Measurements from ENCODE around the gene CFAP99.
"Not testable (repeated sequence)": the region's sequence is repeated elsewhere in the genome, so short reads cannot be mapped to it uniquely, and the experiment has no call there.

CFAP99 gene

DNA sequence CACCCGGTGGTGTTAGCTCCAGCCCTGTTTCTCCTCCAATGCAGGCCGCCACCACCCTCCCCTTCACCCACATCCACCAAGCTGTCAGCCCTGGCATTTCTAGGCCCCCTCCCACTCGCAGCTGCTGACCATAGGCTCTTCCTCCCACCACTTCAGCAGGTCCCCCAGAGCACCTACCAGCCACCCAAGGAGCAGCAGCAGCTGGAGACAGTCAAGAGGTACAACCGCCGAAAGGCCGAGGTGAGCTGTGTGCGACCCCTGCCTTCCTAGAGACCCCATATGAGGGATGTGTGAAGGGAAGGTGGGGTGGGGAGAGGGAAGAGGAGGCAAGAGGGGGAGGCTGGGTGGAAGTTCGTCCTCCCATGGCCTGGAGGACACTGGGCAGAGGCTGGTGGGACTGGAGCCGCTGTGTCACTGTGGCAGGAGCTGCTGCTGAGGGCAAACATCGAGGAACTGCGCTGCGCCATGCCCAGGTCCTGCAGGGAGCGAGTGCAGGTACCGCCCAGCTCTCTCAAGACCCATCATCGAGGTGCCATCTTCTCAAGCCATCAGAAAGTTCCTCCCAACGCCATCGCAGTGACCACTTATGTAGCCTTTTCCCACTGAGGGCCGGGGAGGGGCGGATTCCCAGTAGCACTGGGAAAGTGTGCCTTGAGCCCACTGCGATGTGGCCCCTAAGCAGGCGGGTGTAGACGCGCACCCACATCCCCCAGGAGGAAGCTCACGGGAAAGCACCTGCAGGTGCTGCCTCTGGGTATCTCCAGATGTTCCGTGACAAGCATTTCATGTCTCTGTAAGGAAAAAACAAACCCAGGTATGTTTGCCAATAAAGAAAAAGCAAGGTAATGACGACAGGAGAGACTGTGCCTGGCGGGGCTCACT is 31.0 kb downstream of the CFAP99 start:
- DNase-seq, result no peak

DNA sequence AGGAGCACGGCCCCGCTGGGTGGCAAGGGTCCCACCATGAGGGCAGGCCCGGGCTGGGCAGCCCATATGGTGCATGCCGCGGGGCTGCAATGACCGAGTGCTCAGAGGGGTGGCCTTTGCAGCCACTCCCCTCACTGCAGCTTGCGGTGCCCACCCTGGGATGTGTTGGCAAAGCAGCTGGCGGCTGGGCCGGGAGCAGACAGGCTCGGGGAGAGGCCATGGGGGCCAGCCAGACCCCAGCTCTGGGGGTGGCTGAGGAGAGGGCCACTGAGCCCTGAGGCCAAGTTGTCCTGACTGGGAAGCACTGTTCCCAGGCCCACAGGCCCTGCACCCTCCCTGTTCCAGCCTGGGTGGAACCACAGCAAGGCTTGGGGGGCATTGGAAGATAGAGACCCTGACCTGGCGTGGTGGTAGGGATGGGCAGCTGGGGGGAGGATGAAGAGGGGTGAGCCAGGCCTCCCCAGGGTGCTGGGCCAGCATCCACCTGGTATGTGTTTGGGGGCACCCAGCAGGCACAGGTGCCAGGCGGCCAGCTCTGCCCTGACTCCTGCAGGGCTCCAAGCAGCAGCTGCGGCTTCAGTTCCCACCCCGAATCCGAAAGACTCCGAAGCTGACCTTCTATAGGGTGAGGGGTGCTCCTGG is 31.8 kb downstream of the CFAP99 start:
- DNase-seq, result no peak

DNA sequence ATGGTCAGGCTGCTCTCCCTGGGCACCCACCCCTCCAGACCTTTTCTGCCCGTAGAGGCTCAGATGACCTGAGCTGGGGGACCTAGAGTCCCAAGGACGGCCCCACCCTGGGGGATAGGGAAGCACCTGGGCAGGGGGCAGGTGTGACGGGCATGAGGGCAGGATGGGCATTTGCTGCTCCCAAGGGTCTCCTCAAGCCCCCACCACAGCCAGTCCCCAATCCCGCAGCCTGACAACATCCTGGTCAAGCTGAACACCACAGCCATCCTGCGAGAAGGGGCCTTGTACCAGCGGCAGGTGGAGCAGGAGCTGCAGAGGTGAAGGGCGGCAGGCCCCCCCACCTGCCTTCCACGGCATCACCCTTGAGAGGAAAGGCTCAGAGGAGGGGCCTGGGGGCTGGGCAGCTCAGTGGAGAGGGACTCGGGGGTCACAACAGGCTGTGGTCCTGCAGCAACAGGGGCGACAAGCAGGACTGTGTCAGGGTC is 32.3 kb downstream of the CFAP99 start:
- no peak for DNase-seq

DNA sequence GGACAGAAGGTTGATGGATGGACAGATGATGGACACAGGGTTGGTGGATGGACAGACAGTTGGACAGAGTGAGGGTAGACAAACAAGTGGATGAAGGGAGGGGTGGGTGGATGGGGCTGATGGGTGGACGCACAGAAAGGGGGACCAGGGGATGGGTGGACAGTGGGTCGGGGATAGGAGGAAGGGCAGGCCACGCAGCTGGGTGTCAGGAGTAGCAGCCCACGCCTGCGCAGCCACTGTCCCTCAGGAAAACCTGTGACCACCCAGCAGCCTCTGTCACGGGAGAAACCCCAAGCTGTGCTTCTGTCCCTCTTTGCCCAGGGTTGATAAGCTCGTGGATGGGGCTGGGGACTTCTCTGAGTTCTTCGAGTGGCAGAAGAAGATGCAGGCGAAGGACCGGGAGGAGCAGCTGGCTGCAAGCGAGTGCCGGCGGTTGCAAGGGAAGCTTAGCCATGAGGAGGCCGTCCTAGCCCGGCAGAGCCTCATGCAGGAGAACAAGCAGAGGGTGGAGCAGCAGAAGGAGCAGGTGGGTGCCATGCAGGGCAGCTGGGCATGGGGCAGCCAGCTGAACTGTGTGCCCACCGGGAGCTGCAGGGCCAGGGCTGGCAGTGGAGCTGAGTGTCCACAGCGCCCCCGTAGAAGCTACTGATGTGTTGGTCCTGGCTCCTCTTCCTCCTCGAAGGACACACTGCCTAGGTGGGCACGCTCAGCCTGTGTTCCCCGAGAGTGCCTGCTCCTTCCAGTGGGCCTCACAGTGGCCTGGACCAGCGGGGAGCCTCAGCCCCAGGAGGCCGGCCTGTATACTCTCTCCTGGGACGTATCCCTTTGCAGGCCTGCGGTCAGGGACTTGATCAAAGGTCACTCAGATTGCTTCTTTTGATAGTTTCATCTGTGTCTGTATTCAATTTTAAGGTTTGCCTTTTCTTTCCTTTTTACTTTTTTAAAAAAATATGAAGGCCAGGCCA is 33.3 kb downstream of the CFAP99 start:
- no peak for DNase-seq

DNA sequence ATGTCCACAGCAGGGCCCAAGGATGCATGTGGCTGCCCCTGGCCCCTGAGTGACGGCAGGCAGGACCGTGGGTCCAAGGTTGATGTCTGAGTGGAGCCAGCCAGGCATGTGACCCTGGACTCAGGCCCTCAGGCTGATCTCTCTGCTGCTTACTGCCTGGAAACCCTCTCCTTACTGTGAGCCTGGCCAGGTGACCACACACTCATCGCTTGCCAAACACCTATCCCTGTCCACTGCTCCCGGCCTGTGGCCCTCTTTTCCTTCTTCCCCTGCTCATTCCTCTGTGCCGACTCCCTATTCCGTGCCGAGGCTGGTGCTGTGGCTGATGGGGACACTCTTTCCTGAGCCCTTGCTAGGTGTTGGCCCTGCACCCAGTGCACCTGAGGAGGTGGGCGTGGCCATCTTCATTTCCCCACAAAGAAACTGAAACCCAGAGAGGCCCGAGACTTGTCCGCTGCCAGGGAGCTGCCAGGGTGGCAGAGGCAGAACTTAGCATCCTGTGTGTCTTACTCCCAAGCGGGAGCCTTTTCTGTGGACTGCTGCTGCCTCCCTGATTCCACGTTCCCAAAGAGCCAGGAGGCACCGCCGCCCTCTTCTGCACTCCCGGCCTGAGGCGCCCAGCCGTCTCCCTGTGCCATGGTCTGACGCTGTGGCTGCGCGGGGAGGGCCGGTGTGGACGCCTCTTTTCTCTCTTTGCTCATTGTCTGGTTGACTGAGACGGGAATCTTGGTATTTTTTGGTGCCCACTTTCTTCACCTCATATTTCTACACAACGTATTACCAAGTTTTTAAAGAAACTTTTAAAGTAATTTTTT is 38.9 kb downstream of the CFAP99 start:
- no peak for DNase-seq

DNA sequence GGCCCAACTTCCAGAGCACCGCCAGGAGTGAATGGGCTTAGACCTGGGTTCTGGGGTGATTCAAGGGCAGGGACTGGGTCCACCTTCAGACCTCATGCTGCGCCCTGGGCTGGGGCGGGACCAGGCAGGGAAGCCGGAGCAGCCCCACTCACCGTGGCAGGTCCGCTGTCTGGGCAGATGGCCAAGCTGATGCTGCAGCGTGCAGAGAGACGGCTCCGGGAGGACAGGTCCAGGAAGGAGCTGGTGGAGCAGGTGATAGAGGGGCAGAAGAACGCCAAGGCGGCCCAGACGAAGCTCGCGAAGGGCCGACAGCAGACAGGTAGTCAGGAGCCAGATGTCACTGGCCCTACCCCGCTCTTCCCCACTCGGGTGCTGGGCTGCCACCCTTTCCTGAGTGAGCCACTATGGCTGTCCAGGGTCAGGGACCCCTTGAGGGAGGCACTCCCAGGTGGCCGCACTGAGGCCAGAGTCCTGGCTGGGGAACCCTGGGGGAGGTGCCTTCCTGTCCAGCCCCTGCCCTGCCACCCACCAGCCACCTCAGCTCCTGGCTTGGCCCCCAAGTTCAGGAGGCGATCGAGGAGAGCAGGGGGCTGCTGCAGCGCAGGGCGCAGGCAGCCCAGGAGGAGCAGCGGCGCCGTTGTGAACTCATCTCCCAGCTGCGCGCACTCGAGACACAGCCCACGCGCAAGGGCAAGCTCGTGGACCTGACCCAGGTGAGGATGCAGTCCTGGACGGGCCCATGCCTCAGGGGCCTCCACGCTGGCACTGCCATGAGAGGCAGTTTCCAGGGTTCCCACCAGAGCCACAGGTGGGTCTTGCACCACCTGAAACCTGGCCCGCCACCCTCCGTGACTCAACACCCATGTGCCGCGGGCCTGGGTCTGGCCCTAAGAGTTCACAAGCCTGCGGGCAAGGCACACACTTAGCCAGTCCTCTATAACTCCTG is 40.1 kb downstream of the CFAP99 start:
- peak; percentile 22 for DNase-seq

DNA sequence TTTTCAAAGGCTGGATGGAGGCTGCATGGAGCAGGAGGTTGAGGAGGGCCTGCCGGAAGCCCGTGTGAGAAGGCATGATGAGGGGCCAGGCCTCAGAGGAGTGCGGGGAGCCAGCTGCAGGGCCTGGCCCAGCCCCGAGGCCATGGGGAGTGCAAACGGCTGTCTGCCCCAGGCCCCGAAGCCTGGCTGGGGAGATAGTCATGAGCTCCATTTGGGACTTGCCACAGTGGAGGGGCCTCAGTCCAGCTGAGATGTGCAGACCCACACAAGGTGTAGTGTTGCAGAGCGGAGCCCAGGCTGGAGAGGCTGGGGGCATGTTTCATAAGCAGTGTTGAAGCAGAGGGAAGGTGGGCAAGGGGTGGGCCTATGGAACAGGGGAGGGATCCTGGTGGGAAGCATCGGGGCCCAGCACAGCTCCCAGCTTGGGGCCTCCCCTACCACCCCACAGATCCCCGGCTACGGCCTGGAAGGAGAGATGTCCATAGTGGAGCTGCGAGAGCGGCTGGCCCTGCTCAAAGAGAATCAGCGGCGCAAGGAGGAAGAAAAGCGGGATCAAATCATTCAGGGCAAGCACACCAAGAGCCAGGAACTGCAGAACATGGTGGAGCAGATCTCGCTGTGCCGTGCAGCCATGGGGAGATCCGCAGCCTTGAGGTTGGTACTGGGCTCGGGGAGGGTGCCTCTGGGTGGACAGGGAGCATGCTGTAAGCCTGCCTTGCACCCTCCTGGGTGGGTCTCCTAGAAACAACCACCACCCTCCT is 41.0 kb downstream of the CFAP99 start:
- no peak for DNase-seq

DNA sequence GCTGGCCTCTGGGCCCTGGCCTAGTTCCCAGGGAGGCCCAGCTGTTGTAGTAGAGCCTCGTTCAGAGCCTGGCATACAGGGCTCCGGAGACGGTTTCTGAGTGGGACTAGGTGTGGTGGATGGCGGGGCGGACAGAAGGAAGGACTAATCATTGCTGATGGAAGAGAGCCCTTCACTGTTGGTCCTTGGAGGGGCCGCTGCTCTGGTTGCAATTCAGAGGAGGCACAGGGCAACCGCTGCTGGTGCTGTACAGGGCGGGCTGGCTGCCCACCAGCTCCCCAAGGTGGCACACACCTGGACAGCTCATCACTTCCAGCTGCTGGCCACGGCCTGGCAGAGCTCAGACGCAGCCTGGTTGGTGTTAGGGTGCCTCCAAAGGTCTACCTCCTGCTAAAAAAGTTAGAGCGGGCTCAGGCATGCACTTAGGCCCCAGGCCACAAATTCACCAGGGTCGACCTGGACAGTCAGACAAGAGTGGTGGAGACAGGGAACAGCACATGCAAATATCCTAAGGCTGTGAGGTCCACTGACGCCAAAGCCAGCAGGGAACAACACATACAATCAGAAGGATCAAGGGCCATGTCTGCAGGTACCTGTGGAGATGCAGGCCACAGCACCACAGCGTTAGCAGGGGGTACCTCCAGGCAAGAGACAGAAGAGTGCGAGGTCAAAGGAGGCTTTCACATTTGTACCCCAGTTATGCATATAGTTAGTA is 42.6 kb downstream of the CFAP99 start:
- DNase-seq, result no peak

DNA sequence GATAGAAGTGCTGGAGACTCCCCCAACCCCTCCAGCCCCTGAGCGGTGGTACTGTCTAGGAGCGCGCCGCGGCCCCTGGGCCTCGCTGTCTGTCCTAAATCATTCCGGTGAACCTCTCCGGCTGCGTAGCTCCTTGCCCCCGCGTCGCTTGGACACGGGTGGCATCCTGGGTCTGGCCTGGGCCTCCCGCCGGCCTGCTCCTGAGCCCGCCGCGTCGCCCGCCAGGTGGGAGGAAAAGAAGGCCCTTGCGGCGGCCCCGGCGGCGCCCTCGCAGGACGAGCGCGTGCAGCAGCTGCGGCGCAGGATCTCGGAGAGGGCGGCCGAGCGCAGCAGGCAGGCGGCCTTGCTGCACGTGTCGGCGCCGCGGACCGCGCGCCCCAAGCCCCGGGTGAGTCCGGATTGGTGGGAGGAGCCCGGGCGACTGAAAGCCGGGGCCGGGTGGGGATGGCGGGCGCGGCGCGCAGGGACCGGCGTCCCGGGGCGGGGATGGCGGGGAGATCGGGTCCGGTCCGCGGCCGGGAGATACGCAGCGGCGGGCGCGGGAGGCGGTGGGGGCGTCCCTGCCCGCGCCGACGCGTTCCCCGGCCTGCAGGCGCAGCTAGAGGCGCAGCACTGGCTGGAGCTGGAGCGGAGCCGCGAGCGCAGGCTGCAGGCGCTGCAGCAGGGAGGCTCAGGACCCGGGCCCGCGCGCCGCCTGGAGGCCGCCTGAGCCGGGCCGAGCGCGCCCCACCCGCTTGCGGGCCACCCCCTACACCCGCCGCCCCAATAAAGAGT is 43.6 kb downstream of the CFAP99 start:
- peak; percentile 29 for DNase-seq

DNA sequence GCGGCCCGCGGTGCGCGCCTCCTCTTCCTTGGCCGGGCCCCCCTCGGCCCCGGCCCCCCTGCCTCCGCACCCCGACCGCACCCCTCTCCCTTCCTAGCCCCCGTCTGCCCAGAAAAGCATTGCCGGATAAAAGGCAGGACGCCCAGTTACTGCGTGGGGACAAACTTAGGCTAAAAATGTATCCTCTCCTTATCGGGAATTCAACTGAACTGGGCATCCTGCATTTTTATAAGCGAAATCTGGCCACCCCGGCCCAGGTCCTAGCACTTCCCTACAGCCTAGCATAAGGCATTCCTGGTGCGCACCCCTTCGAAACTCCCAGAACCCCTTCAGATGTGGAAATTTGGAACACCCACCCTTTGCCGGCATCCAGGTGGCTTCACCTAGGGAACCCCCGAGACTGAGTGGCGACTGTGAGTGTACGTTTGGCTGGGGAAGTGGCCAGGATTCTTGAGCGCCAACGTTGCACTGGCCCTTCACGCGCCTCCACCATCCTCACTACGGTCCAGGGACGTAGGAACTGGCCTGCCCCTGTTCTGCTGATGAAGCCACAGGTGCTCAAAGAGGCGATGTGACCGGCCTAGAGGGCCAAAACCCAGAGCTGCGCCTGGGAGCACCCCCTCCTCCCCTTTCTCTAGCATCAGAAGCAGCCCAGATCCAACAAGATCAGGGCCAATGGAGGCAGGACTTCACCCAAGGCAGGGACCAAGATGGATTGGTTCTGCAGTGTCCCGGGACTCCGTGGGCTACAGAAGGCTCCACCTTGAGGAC is 44.4 kb downstream of the CFAP99 start:
- DNase-seq, result no peak

DNA sequence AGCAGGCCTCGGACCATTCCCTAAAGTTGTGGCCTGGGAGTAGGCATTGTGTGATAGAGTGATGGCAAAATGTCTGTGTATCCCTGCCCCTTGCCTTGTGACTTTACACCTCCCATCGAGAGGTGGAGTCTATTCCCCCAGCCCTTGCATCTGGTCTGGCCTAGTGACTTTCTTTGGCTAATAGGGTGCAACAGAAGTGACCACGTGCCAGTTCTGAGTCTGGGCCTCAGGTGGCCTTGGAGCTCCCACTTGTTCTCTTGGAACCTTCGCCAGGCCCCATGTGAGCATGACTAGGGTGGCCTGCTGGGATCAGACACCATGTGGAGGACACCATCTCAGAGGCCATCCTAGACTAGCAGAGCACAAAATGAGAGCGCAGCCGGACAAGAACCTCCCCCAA is 46.3 kb downstream of the CFAP99 start:
- no peak for DNase-seq

DNA sequence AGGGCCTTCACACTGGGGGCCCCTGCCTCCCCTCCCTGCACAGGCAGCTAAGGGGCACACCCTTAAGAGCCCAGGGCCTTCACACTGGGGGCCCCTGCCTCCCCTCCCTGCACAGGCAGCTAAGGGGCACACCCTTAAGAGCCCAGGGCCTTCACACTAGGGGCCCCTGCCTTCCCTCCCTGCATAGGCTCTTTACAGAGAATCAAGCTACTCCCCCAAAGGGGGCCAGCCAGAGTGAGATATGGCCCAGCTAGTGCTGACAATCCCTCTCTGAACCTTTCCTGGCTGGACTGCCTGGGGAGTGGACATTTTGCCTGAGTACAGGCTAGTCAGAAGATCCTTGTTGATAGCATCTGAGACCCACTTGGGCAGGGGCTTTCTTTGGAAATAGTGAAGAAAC is 46.8 kb downstream of the CFAP99 start:
- DNase-seq, result not testable (repeated sequence)

DNA sequence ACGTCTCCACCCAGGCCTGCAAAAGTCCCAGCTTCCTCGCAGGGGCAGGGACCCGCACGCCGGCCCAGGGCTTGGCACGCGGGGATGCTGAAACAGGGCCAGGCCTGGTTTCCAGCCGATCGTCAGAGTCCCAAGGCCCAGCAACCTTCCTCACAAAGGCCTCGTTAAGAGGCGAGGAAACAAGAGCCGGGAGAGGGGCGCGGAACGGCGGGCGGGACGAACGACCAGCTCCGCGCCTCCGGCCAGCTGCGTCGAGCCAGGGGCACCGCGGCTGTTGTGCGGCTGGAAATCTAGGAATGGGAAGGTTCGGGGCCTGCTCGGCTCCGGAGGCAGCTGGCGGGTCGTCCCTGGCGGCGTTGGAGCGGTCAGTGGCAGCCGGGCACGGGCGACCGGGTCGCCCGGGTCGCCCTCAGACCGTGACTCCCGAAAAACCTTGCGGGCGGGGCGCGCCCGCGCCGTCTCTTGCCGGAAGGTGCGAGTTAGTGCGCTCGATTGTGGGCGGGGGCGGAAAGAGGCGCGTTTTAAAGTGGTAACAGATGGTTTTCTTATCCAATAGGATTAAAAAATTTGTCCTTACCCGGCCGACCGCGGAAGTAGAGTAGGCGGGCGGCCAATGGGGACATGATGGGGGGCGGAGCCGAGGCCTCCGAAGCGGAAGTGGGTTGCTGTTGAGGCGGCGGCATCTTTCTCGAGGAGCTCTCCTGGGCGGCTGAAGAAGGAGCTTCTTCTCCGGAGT is 49.9 kb downstream of the CFAP99 start, which contains the start of gene RNF4:
TSS of gene RNF4 (plus strand) at position 651 of the 736 bp plus-strand sequence. CDS start 21,388 bp downstream, outside the sequence.
- peak; percentile 76 for DNase-seq

DNA sequence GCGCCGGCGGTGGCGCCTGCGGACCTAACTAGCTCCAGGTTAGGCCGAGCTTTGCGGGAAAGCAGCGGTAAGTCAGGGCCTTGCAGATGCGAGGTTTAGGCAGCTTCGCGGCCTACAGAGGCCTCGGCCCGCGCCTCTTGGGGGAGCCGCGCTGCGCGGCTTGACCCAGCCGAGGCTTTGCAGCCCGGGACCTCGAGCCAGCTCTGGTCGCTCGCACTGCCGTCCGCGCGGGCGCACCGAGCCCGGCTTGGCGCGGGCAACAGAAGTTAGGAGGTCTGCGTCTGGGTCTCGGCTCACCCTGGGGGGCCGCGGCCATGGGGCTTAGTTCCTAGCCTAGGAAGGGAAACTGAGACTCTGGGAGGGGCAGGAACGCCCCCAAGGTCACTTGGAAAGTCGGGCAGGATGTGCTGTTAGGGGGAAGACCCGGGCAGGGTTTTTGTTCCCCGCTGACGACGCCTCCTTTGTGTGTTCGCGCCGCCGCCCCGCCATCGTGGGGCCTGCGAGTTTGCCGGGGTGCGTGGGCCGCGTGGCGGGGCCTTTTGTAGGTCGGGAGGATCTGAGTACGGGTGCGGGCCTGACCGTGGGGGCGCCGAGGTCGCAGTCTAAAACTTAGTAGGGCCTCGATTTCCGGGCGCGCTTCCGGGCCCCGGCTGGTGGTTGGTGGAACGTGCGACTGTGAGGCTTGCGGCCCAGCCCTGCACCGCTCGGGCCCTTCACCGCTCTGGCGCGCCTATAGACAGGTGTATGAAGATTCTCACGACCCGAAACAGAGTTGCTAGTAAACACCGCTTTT is 50.6 kb downstream of the CFAP99 start:
- DNase-seq, result no peak

DNA sequence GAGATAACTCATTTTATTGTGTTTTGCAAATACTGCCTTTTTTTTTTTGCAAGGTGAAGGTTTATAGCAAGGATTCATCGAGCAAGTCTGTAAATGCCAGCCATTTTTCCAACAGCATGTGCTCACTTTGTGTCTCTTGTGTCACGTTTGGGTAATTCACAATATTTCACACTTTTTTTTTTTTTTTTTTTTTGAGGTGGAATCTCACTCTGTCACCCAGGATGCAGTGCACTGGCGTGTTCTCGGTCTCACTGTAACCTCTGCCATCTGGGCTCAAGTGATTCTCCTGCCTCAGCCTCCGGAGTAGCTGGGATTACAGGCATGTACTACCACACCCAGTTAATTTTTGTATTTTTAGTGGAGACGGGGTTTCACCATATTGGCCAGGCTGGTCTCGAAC is 52.0 kb downstream of the CFAP99 start:
- DNase-seq, result no peak

DNA sequence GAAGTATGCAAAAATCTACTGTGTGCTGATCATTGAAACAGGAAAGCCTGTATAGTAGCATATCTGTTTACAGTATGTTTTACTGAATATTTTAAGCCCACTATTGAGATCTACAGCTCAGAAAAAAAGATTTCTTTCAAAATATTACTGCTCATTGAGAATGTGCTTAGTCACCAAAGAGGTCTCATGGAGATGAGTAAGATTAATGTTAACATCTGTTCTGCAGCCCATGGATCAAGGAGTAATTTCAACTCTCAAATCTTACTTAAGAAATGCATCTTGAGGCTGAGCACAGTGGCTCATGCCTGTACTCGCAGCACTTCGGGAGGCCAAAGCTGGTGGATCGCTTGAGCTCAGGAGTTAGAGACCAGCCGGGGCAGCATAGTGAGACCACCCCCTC is 53.4 kb downstream of the CFAP99 start:
- DNase-seq, result no peak
